Mesendoderm (in vitro differentiated cells): Measurements from ENCODE around the gene RASGRP3.
"Not testable (repeated sequence)": the region's sequence is repeated elsewhere in the genome, so short reads cannot be mapped to it uniquely, and the experiment has no call there.

Experiments used
- DNase-seq: peaks from one replicate; pipeline ENCODE4 v3.0.0; 2013
- H2AK5ac ChIP-seq: 2 replicates; pipeline ENCODE4 v1.6.1; 2013; ENCODE audit warnings: low read length, inconsistent platforms
- H2BK120ac ChIP-seq: 2 replicates; pipeline ENCODE4 v1.6.1; 2013; ENCODE audit warnings: low read depth, mild to moderate bottlenecking, low read length, moderate library complexity, mixed read lengths
- H2BK15ac ChIP-seq: replicated peaks from 2 replicates; pipeline ENCODE4 v1.6.1; 2013; ENCODE audit warnings: low read depth, mild to moderate bottlenecking, moderate library complexity
- H2BK5ac ChIP-seq: 2 replicates; pipeline ENCODE4 v1.6.1; 2013; ENCODE audit warnings: low read length, inconsistent platforms
- H3K18ac ChIP-seq: 2 replicates; pipeline ENCODE4 v1.6.1; 2013; ENCODE audit warnings: mild to moderate bottlenecking, low read length, mixed read lengths
- H3K23ac ChIP-seq: one replicate; pipeline ENCODE4 v1.6.1; 2013; ENCODE audit warnings: low read length
- H3K27ac ChIP-seq: 2 replicates; pipeline ENCODE4 v1.5.1; 2013; ENCODE audit warnings: low read depth, mild to moderate bottlenecking, inconsistent platforms, low read length, moderate library complexity
- H3K27me3 ChIP-seq: 2 replicates; pipeline ENCODE4 v1.6.1; 2013; ENCODE audit warnings: low read length, control low read depth, mild to moderate bottlenecking, inconsistent platforms; ENCODE audit not compliant: insufficient read depth, poor library complexity
- H3K36me3 ChIP-seq: 2 replicates; pipeline ENCODE4 v1.6.1; 2013; ENCODE audit warnings: low read length, inconsistent platforms; ENCODE audit not compliant: control insufficient read depth, insufficient read depth
- H3K4ac ChIP-seq: one replicate; pipeline ENCODE4 v1.6.1; 2013; ENCODE audit warnings: low read depth, mild to moderate bottlenecking, low read length, moderate library complexity
- H3K4me1 ChIP-seq: 2 replicates; pipeline ENCODE4 v1.6.1; 2013; ENCODE audit warnings: low read depth, low read length, inconsistent platforms; ENCODE audit not compliant: control insufficient read depth
- H3K4me2 ChIP-seq: 2 replicates; pipeline ENCODE4 v1.6.1; 2013; ENCODE audit warnings: low read length
- H3K4me3 ChIP-seq: 2 replicates; pipeline ENCODE4 v1.5.1; 2013; ENCODE audit warnings: mild to moderate bottlenecking, low read length
- H3K56ac ChIP-seq: one replicate; pipeline ENCODE4 v1.6.1; 2013; ENCODE audit warnings: low read length
- H3K79me1 ChIP-seq: 2 replicates; pipeline ENCODE4 v1.6.1; 2013; ENCODE audit warnings: low read length, inconsistent platforms
- H3K79me2 ChIP-seq: 2 replicates; pipeline ENCODE4 v1.6.1; 2013; ENCODE audit warnings: mild to moderate bottlenecking, low read length; ENCODE audit not compliant: control insufficient read depth, insufficient read depth
- H3K9ac ChIP-seq: 2 replicates; pipeline ENCODE4 v1.6.1; 2013; ENCODE audit warnings: low read length, inconsistent platforms
- H4K5ac ChIP-seq: one replicate; pipeline ENCODE4 v1.6.1; 2013; ENCODE audit warnings: low read length
- H4K8ac ChIP-seq: one replicate; pipeline ENCODE4 v1.6.1; 2013; ENCODE audit warnings: low read depth, mild to moderate bottlenecking, control low read depth, low read length, moderate library complexity
- WGBS: extraction: QIAGEN DNeasy Blood & Tissue Kit; methylation state at CpG from one replicate; pipeline ENCODE4 v1.1.7; 2013; ENCODE audit warnings: low lambda C conversion rate, missing lambda C conversion rate; ENCODE audit not compliant: insufficient coverage; ENCODE audit errors: extremely low coverage; 5-methylcytosine and 5-hydroxymethylcytosine counted together

Gene RASGRP3

DNA sequence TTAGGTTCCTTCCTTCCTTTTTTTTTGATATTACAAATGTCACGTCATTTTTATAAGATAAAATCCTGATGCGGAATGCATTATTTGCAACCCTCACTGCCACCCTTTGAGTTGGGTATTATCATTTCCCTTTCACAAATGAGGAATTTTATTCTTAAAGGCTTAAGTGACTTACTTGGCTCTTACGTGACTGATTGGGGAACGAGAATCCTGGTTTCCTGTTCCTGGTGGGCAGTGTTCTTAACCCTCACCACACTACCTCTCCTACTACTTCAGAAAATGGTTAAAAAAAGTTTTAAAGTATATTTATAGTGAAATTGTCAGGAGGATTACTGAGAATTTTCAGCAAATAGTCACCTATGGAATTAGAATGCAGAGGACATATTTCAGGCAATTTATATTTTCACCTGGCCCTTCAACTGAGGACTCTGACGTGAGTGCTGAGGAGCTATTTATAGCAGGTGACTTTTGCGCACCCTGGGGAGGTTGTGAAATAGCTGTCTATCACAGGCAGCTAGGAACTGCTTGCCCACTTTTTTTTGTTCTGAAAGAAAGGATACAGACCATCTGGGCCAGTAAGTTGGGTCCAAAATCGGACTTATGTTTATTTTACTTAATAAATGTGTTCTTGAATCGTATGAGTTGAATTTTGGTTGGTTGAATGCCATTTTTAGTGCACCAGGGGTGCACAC, 18.7 kb upstream of the RASGRP3 start:
- Histone ChIP-seq H3K27me3 (no peaks in the 10 kb centered on the region), H3K9ac (no peak overlapping the region), H4K8ac (no peak overlapping the region), H3K56ac (no peak overlapping the region), H3K4me2 (no peak overlapping the region), H2BK120ac (no peak overlapping the region), H3K79me2 (no peaks in the 10 kb centered on the region), H2AK5ac (no peak overlapping the region), H3K79me1 (no peaks in the 10 kb centered on the region), H3K4me1 (peaks cover 1% of the 10 kb centered on the region), H4K5ac (no peak overlapping the region), H3K18ac (no peak overlapping the region), H3K27ac (no peak overlapping the region), H3K23ac (no peak overlapping the region), H3K4me3 (no peak overlapping the region), H2BK15ac (no peak overlapping the region), H3K4ac (no peak overlapping the region), H3K36me3 (no peaks in the 10 kb centered on the region), H2BK5ac (no peak overlapping the region)
- peak; percentile 77 for DNase-seq
- WGBS: no CpG with 5 or more reads among the region's 8 CpGs

DNA sequence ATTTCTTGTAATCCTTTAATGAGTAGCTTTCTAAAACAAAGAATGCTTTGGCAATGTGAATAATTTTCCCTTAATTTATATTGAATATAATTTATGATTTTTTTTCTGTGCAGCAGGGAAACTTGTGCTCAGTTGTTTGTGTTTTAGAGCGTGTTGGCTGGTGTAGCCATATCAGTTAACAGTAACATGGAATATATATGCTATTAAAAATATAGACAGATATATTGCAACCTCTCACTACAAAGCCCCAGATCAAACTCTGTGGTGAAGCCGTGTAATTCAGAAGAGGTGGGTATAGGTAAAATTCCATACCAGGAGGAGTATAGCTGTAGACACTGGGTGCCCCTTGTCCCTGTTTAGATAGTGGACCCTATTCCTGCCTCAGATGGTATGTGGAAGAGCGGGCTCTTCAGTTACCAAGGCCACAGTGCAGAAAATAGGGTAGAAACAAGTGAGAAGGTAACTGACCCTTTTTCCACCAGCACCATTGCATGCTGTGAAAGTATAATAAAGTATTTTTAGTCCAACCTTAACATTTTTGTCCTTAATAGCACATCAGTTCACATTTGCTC, 18.1 kb upstream of the RASGRP3 start:
- H2BK5ac ChIP-seq: no peak overlapping the region
- no peak for DNase-seq
- H3K4me2 ChIP-seq: no peak overlapping the region
- H3K4me3 ChIP-seq: no peak overlapping the region
- no peak overlapping the region for H3K23ac ChIP-seq
- H3K4ac ChIP-seq: no peak overlapping the region
- no peaks in the 10 kb centered on the region for H3K27me3 ChIP-seq
- no peak overlapping the region for H3K9ac ChIP-seq
- H3K56ac ChIP-seq: peak overlapping the region; percentile 38
- H3K36me3 ChIP-seq: no peaks in the 10 kb centered on the region
- no peak overlapping the region for H2AK5ac ChIP-seq
- H4K5ac ChIP-seq: no peak overlapping the region
- no peaks in the 10 kb centered on the region for H3K79me2 ChIP-seq
- no peak overlapping the region for H2BK15ac ChIP-seq
- H3K4me1 ChIP-seq: peaks cover 1% of the 10 kb centered on the region
- no CpG with 5 or more reads among the region's 3 CpGs for WGBS
- H2BK120ac ChIP-seq: no peak overlapping the region
- no peaks in the 10 kb centered on the region for H3K79me1 ChIP-seq
- H4K8ac ChIP-seq: no peak overlapping the region
- H3K18ac ChIP-seq: no peak overlapping the region
- H3K27ac ChIP-seq: no peak overlapping the region

DNA sequence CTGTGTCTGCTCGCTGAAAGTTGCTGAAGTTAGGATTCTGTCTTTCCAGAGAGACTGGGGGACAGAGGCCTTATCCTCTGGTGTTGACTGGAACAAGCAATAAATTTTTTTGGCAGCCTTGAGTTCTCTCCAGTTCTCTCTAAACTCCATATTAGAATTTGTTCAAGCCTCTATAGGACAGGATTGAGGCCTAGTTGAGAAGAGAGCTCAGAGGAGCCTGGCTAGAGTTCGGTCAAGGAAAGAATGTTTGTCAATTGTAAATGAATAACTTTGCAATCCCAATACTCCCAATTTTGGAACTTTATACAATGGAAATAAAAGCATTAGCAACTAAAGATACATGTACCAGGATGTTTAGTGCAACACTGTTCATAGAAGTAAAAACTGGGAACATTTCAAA, 16.7 kb upstream of the RASGRP3 start:
- H3K9ac ChIP-seq: no peak overlapping the region
- H3K27ac ChIP-seq: no peak overlapping the region
- no peaks in the 10 kb centered on the region for H3K27me3 ChIP-seq
- H3K79me2 ChIP-seq: no peaks in the 10 kb centered on the region
- H4K5ac ChIP-seq: no peak overlapping the region
- H3K36me3 ChIP-seq: no peaks in the 10 kb centered on the region
- H3K18ac ChIP-seq: no peak overlapping the region
- H3K4ac ChIP-seq: no peak overlapping the region
- H3K56ac ChIP-seq: no peak overlapping the region
- H2BK120ac ChIP-seq: no peak overlapping the region
- H4K8ac ChIP-seq: no peak overlapping the region
- peaks cover 1% of the 10 kb centered on the region for H3K4me1 ChIP-seq
- H2BK15ac ChIP-seq: no peak overlapping the region
- H3K23ac ChIP-seq: no peak overlapping the region
- no peak for DNase-seq
- H2AK5ac ChIP-seq: no peak overlapping the region
- no peak overlapping the region for H3K4me3 ChIP-seq
- no CpG with 5 or more reads among the region's 2 CpGs for WGBS
- H3K4me2 ChIP-seq: no peak overlapping the region
- no peak overlapping the region for H2BK5ac ChIP-seq
- H3K79me1 ChIP-seq: no peaks in the 10 kb centered on the region

DNA sequence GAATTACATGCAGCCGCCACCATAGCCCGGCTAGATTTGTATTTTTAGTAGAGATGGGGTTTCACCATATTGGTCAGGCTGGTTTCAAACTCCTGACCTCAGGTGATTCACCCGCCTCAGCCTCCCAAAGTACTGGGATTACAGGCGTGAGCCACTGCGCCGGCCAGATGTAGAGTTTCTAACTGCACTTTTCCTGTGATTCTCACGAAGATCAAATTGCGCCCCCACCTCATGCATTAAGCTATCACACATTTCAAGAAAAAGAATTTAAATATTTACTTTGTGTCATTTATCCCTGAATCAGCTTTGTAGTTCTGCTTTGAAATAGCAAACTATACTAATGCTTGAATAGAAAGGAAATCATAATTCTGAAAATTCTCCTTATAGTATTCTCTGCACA, 13.9 kb upstream of the RASGRP3 start:
- not testable (repeated sequence) for H2BK5ac ChIP-seq, H3K9ac ChIP-seq, H4K8ac ChIP-seq, H3K27me3 ChIP-seq, H3K4me1 ChIP-seq, H4K5ac ChIP-seq, DNase-seq, H3K4ac ChIP-seq, H3K18ac ChIP-seq, H3K4me3 ChIP-seq, H3K36me3 ChIP-seq, H3K79me1 ChIP-seq, H3K23ac ChIP-seq, H3K79me2 ChIP-seq, H2BK15ac ChIP-seq, H3K27ac ChIP-seq, H3K56ac ChIP-seq, H2BK120ac ChIP-seq, H3K4me2 ChIP-seq, H2AK5ac ChIP-seq
- WGBS: no CpG with 5 or more reads among the region's 8 CpGs

DNA sequence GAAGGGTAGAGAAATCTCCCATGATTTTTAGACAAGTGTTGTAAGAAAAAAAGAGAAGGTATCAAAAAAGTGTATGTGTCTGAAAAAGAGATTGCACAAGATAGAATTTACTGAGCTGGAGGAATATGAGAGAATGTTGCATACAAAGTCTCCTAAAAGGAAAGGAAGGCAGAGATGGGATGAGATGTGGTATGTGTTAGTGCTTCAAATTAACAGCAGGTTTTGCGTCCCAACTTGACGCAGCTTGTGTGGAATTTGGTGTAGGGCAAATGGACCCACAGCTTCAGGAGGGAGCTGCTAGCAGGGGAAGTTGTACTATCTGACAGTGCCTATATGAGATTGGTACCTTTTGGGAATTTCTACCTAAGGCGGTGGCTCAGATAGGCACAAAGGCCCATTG, 9.0 kb upstream of the RASGRP3 start:
- Histone ChIP-seq H3K9ac (no peak overlapping the region), H3K23ac (no peak overlapping the region), H3K27me3 (no peaks in the 10 kb centered on the region), H2AK5ac (no peak overlapping the region), H3K27ac (no peak overlapping the region), H3K79me2 (no peaks in the 10 kb centered on the region), H3K79me1 (no peaks in the 10 kb centered on the region), H2BK15ac (no peak overlapping the region), H3K4me2 (no peak overlapping the region), H2BK120ac (no peak overlapping the region), H4K8ac (no peak overlapping the region), H3K18ac (no peak overlapping the region), H4K5ac (no peak overlapping the region), H3K4me1 (no peaks in the 10 kb centered on the region), H3K56ac (no peak overlapping the region), H3K4ac (no peak overlapping the region), H2BK5ac (no peak overlapping the region), H3K36me3 (no peaks in the 10 kb centered on the region), H3K4me3 (no peak overlapping the region)
- DNase-seq: no peak
- no CpG with 5 or more reads among the region's 3 CpGs for WGBS

DNA sequence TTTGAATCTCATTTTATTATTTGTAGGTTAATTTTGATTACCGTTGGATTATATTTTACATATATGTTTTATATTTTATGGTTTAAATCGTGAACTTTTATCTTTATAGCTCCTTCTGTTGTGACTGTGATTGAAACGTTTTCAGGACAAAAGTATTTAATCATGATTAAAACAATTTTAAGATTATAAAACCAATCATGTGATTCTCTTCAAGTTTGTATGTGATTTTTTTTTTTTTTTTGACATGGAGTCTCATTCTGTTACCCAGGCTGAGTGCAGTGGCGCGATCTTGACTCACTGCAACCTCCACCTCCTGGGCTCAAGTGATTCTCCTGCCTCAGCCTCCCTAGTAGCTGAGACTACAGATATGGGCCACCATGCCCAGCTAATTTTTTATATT, 7.2 kb upstream of the RASGRP3 start:
- no peaks in the 10 kb centered on the region for H3K27me3 ChIP-seq
- DNase-seq: no peak
- H2AK5ac ChIP-seq: no peak overlapping the region
- no peak overlapping the region for H3K27ac ChIP-seq
- H3K79me1 ChIP-seq: no peaks in the 10 kb centered on the region
- no peak overlapping the region for H3K4me3 ChIP-seq
- no peak overlapping the region for H2BK5ac ChIP-seq
- no peak overlapping the region for H3K56ac ChIP-seq
- 100% methylated on average over 2 of the region's 5 CpGs for WGBS
- no peak overlapping the region for H3K4me2 ChIP-seq
- no peak overlapping the region for H4K8ac ChIP-seq
- H3K23ac ChIP-seq: no peak overlapping the region
- H3K79me2 ChIP-seq: no peaks in the 10 kb centered on the region
- no peak overlapping the region for H2BK15ac ChIP-seq
- H3K4ac ChIP-seq: no peak overlapping the region
- H3K9ac ChIP-seq: no peak overlapping the region
- H3K18ac ChIP-seq: no peak overlapping the region
- H4K5ac ChIP-seq: no peak overlapping the region
- H2BK120ac ChIP-seq: no peak overlapping the region
- H3K36me3 ChIP-seq: no peaks in the 10 kb centered on the region
- H3K4me1 ChIP-seq: no peaks in the 10 kb centered on the region
